Tibial nerve (tissue), 4 donors: Measurements from ENCODE around the gene MSN. TPM values are rescaled to one million over a fixed set of nuclear protein-coding genes. Genes with fewer than 3 reads are reported as not detected.

Experiments
- DNase-seq, 2 donors: peaks; one replicate each; pipeline ENCODE4 v3.0.0-alpha.2; 2019; ENCODE audit warnings: low spot score in 2 of 2
- H3K27ac ChIP-seq, 4 donors: fragments of 200-600 bp; sonication (generic) in 3 of 4; one replicate each; pipeline ENCODE4 v1.5.1; 2017 to 2019; ENCODE audit warnings: mild to moderate bottlenecking in 1 of 4
- H3K27me3 ChIP-seq, 2 donors: fragments of 200-600 bp; sonication (generic) in 1 of 2; one replicate each; pipeline versions ENCODE4 v1.5.1 to v1.6.0; 2017 to 2019
- H3K36me3 ChIP-seq, 3 donors: fragments of 200-600 bp; sonication (generic); one replicate each; pipeline ENCODE4 v1.5.1; 2018 to 2019
- H3K4me1 ChIP-seq, 4 donors: fragments of 200-600 bp; sonication (generic) in 3 of 4; one replicate each; pipeline ENCODE4 v1.5.1; 2017 to 2019
- H3K4me3 ChIP-seq, 4 donors: fragments of 200-600 bp; sonication (generic) in 3 of 4; one replicate each; pipeline ENCODE4 v1.5.1; 2017 to 2019; ENCODE audit warnings: mild to moderate bottlenecking in 1 of 4, moderate library complexity in 1 of 4
- H3K9me3 ChIP-seq, 4 donors: fragments of 200-600 bp; sonication (generic) in 3 of 4; one replicate each; pipeline ENCODE4 v1.5.1; 2017 to 2019
- EP300 ChIP-seq, 2 donors: sonication (generic); formaldehyde crosslinking; IDR thresholded peaks; one replicate each; pipeline ENCODE4 v1.6.1; 2017; ENCODE audit warnings: antibody characterized with exemption in 2 of 2, mild to moderate bottlenecking in 1 of 2
- POLR2A ChIP-seq, 2 donors: fragments of 450-650 bp; IDR thresholded peaks; one replicate each; pipeline ENCODE4 v1.6.1; 2017; ENCODE audit warnings: antibody characterized with exemption in 2 of 2, mild to moderate bottlenecking in 2 of 2, moderate library complexity in 2 of 2
- WGBS, 2 donors: methylation state at CpG; one replicate each; pipeline ENCODE4 v1.1.5; 2018; 5-methylcytosine and 5-hydroxymethylcytosine counted together
- total RNA-seq, 4 donors: library from RNA; depleted of rRNA; stranded (reverse); fragments of >200 nt; gene quantifications; one replicate each; pipeline ENCODE4 v1.1.0, GENCODE V29; 2016
- TF ChIP-seq, protein P1 (sequence below), 5 experiments: fragments of 200-600 bp in 3 of 5; fragments of 450-650 bp in 2 of 5; sonication (generic) in 3 of 5; IDR thresholded peaks; one replicate each; pipeline ENCODE4 v1.5.1; 2016 to 2019; ENCODE audit warnings: antibody characterized with exemption in 5 of 5, mild to moderate bottlenecking in 3 of 5, moderate library complexity in 2 of 5

MSN gene
- total RNA-seq, 4 donors from 2014 or later, result 215 to 284 (median 258) TPM

- TF ChIP-seq, protein P1, sequence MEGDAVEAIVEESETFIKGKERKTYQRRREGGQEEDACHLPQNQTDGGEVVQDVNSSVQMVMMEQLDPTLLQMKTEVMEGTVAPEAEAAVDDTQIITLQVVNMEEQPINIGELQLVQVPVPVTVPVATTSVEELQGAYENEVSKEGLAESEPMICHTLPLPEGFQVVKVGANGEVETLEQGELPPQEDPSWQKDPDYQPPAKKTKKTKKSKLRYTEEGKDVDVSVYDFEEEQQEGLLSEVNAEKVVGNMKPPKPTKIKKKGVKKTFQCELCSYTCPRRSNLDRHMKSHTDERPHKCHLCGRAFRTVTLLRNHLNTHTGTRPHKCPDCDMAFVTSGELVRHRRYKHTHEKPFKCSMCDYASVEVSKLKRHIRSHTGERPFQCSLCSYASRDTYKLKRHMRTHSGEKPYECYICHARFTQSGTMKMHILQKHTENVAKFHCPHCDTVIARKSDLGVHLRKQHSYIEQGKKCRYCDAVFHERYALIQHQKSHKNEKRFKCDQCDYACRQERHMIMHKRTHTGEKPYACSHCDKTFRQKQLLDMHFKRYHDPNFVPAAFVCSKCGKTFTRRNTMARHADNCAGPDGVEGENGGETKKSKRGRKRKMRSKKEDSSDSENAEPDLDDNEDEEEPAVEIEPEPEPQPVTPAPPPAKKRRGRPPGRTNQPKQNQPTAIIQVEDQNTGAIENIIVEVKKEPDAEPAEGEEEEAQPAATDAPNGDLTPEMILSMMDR (IDR thresholded peaks at IDR 0.05), result no peak
- TF ChIP-seq EP300 (IDR thresholded peaks at IDR 0.05), result no peak
- no peak for TF ChIP-seq POLR2A (IDR thresholded peaks at IDR 0.05)
- Histone ChIP-seq H3K36me3 (no peaks in the 10 kb centered on the region), H3K27ac (no peak overlapping the region), H3K4me1 (peaks cover 0 to 3% (median 0%) of the 10 kb centered on the region in 4 donors), H3K9me3 (no peaks in the 10 kb centered on the region), H3K4me3 (no peak overlapping the region), H3K27me3 (no peaks in the 10 kb centered on the region)
- WGBS, 2 donors, result 78 to 90% methylated on average over 5 of the region's 5 CpGs
- DNase-seq, result no peak
Observed at GRCh38 chrX:65657659-65658058, 9.8 kb upstream of the MSN start.

GRCh38 chrX:65658229-65658628 is 9.2 kb upstream of the MSN start:
- Histone ChIP-seq H3K27me3 (no peaks in the 10 kb centered on the region), H3K4me3 (no peak overlapping the region), H3K9me3 (no peaks in the 10 kb centered on the region), H3K36me3 (no peaks in the 10 kb centered on the region), H3K4me1 (peaks cover 0 to 3% (median 0%) of the 10 kb centered on the region in 4 donors), H3K27ac (no peak overlapping the region)
- DNase-seq, result no peak
- TF ChIP-seq EP300 (IDR thresholded peaks at IDR 0.05), result no peak
- TF ChIP-seq, protein P1 (IDR thresholded peaks at IDR 0.05), result no peak
- TF ChIP-seq POLR2A (IDR thresholded peaks at IDR 0.05), result no peak

DNA sequence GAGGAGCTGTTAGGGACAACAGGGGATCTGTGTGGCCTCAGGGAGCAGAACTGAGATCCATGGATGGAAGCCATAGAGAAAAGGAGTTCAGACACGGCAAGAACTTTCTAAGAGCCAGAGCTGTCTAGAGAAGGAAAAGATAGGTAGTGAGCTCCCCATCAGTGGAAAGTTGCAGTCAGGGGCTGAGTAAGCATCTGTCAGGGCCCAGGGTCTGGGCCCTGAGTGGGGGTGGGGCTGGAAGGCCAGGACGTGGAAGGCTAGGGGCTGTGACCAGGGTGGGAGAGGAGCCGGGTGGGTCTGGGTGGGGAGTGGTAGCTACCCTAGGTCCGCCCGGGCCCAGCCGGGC is 324 bp upstream of the MSN start:
- peaks cover 0 to 24% (median 2%) of the 10 kb centered on the region in 4 donors for H3K4me1 ChIP-seq
- peaks cover 0 to 13% of the 10 kb centered on the region in 2 donors for H3K27me3 ChIP-seq
- H3K4me3 ChIP-seq, result peak overlapping the region in 2 of 4 donors; percentile 23 to 77
- no peak for DNase-seq
- no peaks in the 10 kb centered on the region for H3K36me3 ChIP-seq
- TF ChIP-seq, protein P1 (IDR thresholded peaks at IDR 0.05), result no peak
- TF ChIP-seq EP300 (IDR thresholded peaks at IDR 0.05) (no peak), POLR2A (IDR thresholded peaks at IDR 0.05) (no peak)
- no peaks in the 10 kb centered on the region for H3K9me3 ChIP-seq
- 6 to 49% methylated on average over 1 to 6 of the region's 6 CpGs for WGBS, 2 donors
- H3K27ac ChIP-seq, result peak overlapping the region; percentile 86 to 99 (median 94)

- Histone ChIP-seq H3K36me3 (no peaks in the 10 kb centered on the region), H3K27me3 (peaks cover 0 to 13% of the 10 kb centered on the region in 2 donors), H3K4me1 (peaks cover 0 to 38% (median 13%) of the 10 kb centered on the region in 4 donors), H3K9me3 (no peaks in the 10 kb centered on the region), H3K4me3 (peak overlapping the region; percentile 57 to 83 (median 71)), H3K27ac (peak overlapping the region; percentile 86 to 99 (median 94))
- TF ChIP-seq EP300 (IDR thresholded peaks at IDR 0.05), result peak in 1 of 2 donors; percentile 76
- TF ChIP-seq POLR2A (IDR thresholded peaks at IDR 0.05), result peak in 1 of 2 donors; percentile 22
- TF ChIP-seq, protein P1 (IDR thresholded peaks at IDR 0.05), result no peak
- DNase-seq, result peak; percentile 31 to 32
- WGBS, 2 donors, result 0 to 45% methylated on average over 10 to 13 of the region's 13 CpGs
Observed at GRCh38 chrX:65668377-65669310, 1.2 kb downstream of the MSN start.

DNA sequence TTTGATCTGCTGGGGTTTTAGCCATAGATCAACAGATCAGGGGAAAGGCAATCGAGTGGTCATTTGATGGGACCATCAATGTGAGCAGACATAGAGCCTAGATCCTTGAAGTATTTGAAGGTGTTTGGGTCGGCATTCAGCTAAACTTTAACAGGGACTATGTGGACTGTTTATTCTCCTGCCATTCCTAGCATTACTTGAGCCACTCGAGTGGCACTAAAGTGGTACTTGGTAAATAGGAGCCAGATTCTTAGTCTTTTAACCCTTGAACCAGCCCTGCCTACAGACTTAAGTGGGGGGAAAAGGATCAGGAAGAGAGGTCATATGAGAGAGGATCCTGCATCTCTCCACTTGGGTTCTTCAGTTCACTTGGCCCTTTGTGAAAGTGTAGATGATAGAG is 3.8 kb downstream of the MSN start:
- TF ChIP-seq, protein P1 (IDR thresholded peaks at IDR 0.05), result no peak
- TF ChIP-seq POLR2A (IDR thresholded peaks at IDR 0.05) (no peak), EP300 (IDR thresholded peaks at IDR 0.05) (no peak)
- Histone ChIP-seq H3K27ac (peak overlapping the region; percentile 27 to 99 (median 68)), H3K4me1 (peaks cover 0 to 62% (median 26%) of the 10 kb centered on the region in 4 donors), H3K4me3 (peak overlapping the region in 1 of 4 donors; percentile 5), H3K36me3 (no peaks in the 10 kb centered on the region), H3K27me3 (peaks cover 0 to 5% of the 10 kb centered on the region in 2 donors), H3K9me3 (no peaks in the 10 kb centered on the region)
- 40 to 58% methylated on average over 2 to 3 of the region's 3 CpGs for WGBS, 2 donors
- DNase-seq, result no peak
